SJCRH30 (cell line): Measurements from ENCODE around the gene CCDC144A. TPM values are rescaled to one million over a fixed set of nuclear protein-coding genes. Genes with fewer than 3 reads are reported as not detected.
"Not testable (repeated sequence)": the region's sequence is repeated elsewhere in the genome, so short reads cannot be mapped to it uniquely, and the experiment has no call there.

ENCODE experiments used
- DNase-seq, 2 experiments: peaks; one replicate each; pipeline ENCODE4 v3.0.0-alpha.2; 2015 to 2020
- H3K27ac ChIP-seq: fragments of 250-450 bp; sonication (Bioruptor Pico); 2 replicates; pipeline ENCODE4 v1.5.1; 2020; ENCODE audit warnings: mild to moderate bottlenecking, moderate library complexity
- H3K27me3 ChIP-seq: fragments of 250-450 bp; sonication (Bioruptor Pico); 2 replicates; pipeline ENCODE4 v1.5.1; 2020; ENCODE audit warnings: mild to moderate bottlenecking, moderate library complexity
- H3K36me3 ChIP-seq: fragments of 250-450 bp; sonication (Bioruptor Pico); 2 replicates; pipeline ENCODE4 v1.5.1; 2020; ENCODE audit warnings: mild to moderate bottlenecking, moderate library complexity
- H3K4me1 ChIP-seq: fragments of 250-450 bp; sonication (Bioruptor Pico); 2 replicates; pipeline ENCODE4 v1.5.1; 2020; ENCODE audit warnings: mild to moderate bottlenecking, moderate library complexity
- H3K4me3 ChIP-seq: fragments of 250-450 bp; sonication (Bioruptor Pico); 2 replicates; pipeline ENCODE4 v1.5.1; 2020; ENCODE audit warnings: mild to moderate bottlenecking, moderate library complexity
- H3K9me3 ChIP-seq: fragments of 250-450 bp; sonication (Bioruptor Pico); replicated peaks from 2 replicates; pipeline ENCODE4 v1.5.1; 2020; ENCODE audit warnings: mild to moderate bottlenecking, moderate library complexity
- total RNA-seq: library from RNA; depleted of rRNA; stranded (reverse); fragments of >200 nt; shearing (Covaris generic); gene quantifications from 2 replicates; pipeline ENCODE4 v1.2.3, GENCODE V29; 2014; rRNA removed

CCDC144A gene
- total RNA-seq = 0.96 and 1.5 TPM in 2 replicates

- not testable (repeated sequence) for H3K27me3 ChIP-seq, H3K36me3 ChIP-seq, H3K4me3 ChIP-seq, H3K9me3 ChIP-seq, H3K27ac ChIP-seq, H3K4me1 ChIP-seq
- peak; percentile 24 to 26 for DNase-seq
Observed at GRCh38 chr17:16689731-16690281, at the start of gene CCDC144A. TSS of gene CCDC144A (plus strand) at chr17:16690241. CDS start at chr17:16690401, 160 bp downstream.

- H3K9me3 ChIP-seq = 0 out of 2 replicates have a peak, but pooled peaks cover 3% of the 10 kb centered on the region
- DNase-seq = no peak
- no peak overlapping the region for H3K4me3 ChIP-seq
- H3K4me1 ChIP-seq = 0 out of 2 replicates have a peak, but pooled peaks cover 6% of the 10 kb centered on the region
- peaks cover 21% of the 10 kb centered on the region for H3K36me3 ChIP-seq
- no peak overlapping the region for H3K27ac ChIP-seq
- H3K27me3 ChIP-seq = no peaks in the 10 kb centered on the region
Observed at GRCh38 chr17:16649585-16649984, 40.5 kb upstream of the CCDC144A start.

GRCh38 chr17:16652252-16652651 lies 37.8 kb upstream of the CCDC144A start:
- H3K4me3 ChIP-seq = no peak overlapping the region; the same call in 1 of the 2 replicates
- no peak for DNase-seq

GRCh38 chr17:16652847-16653366 lies 37.1 kb upstream of the CCDC144A start:
- Histone ChIP-seq H3K27ac (peak overlapping the region; percentile 78), H3K9me3 (peaks cover 4% of the 10 kb centered on the region; the same call in 1 of the 2 replicates), H3K4me1 (0 out of 2 replicates have a peak, but pooled peaks cover 6% of the 10 kb centered on the region), H3K4me3 (peak overlapping the region; percentile 76), H3K36me3 (peaks cover 2% of the 10 kb centered on the region; the same call in 1 of the 2 replicates), H3K27me3 (no peaks in the 10 kb centered on the region)
- peak in 1 of 2 experiments; percentile 45 for DNase-seq

More at GRCh38 chr17:16652252-16652651, 37.8 kb upstream of the CCDC144A start:
- Histone ChIP-seq H3K27me3 (no peaks in the 10 kb centered on the region), H3K27ac (no peak overlapping the region), H3K36me3 (peaks cover 6% of the 10 kb centered on the region; the same call in 1 of the 2 replicates), H3K9me3 (peaks cover 4% of the 10 kb centered on the region; the same call in 1 of the 2 replicates), H3K4me1 (0 out of 2 replicates have a peak, but pooled peaks cover 6% of the 10 kb centered on the region)

- peak within 1 kb of the TSS; percentile 76 for H3K4me3 ChIP-seq
- H3K27ac ChIP-seq = peak within 1 kb of the TSS; percentile 78
- DNase-seq = peak; percentile 100
- no peaks in the 10 kb centered on the region for H3K27me3 ChIP-seq
- H3K4me1 ChIP-seq = 0 out of 2 replicates have a peak, but pooled peaks cover 6% of the 10 kb centered on the region
- H3K9me3 ChIP-seq = peaks cover 4% of the 10 kb centered on the region; the same call in 1 of the 2 replicates
- peaks cover 2% of the 10 kb centered on the region; the same call in 1 of the 2 replicates for H3K36me3 ChIP-seq
Observed at GRCh38 chr17:16653367-16654041, 36.5 kb upstream of the CCDC144A start, which contains the start of gene ZNF624. TSS of gene ZNF624 (minus strand) at chr17:16653850.

- no peaks in the 10 kb centered on the region for H3K36me3 ChIP-seq
- no peak overlapping the region for H3K27ac ChIP-seq
- H3K9me3 ChIP-seq = peaks cover 10% of the 10 kb centered on the region; the same call in 1 of the 2 replicates
- H3K4me1 ChIP-seq = no peaks in the 10 kb centered on the region
- no peaks in the 10 kb centered on the region for H3K27me3 ChIP-seq
- no peak overlapping the region for H3K4me3 ChIP-seq
- no peak for DNase-seq
Observed at GRCh38 chr17:16661217-16661616, 28.8 kb upstream of the CCDC144A start.

- DNase-seq = no peak
- H3K36me3 ChIP-seq = no peaks in the 10 kb centered on the region
Observed at GRCh38 chr17:16662936-16663335, 27.1 kb upstream of the CCDC144A start.

GRCh38 chr17:16666553-16666906 lies 23.5 kb upstream of the CCDC144A start:
- not testable (repeated sequence) for DNase-seq, H3K27ac ChIP-seq, H3K27me3 ChIP-seq, H3K9me3 ChIP-seq, H3K36me3 ChIP-seq, H3K4me3 ChIP-seq, H3K4me1 ChIP-seq

More at GRCh38 chr17:16662936-16663335, 27.1 kb upstream of the CCDC144A start:
- Histone ChIP-seq H3K9me3 (peaks cover 10% of the 10 kb centered on the region; the same call in 1 of the 2 replicates), H3K4me1 (no peaks in the 10 kb centered on the region), H3K27me3 (no peaks in the 10 kb centered on the region), H3K4me3 (no peak overlapping the region), H3K27ac (no peak overlapping the region)

- not testable (repeated sequence) for DNase-seq, H3K4me3 ChIP-seq
Observed at GRCh38 chr17:16666907-16667636, 23.0 kb upstream of the CCDC144A start.

GRCh38 chr17:16676676-16677268 lies 13.3 kb upstream of the CCDC144A start:
- Histone ChIP-seq H3K4me3 (no peak overlapping the region), H3K27ac (no peak overlapping the region), H3K9me3 (0 out of 2 replicates have a peak, but pooled peaks cover 3% of the 10 kb centered on the region)

More at GRCh38 chr17:16666907-16667636, 23.0 kb upstream of the CCDC144A start:
- H3K4me1 ChIP-seq, H3K9me3 ChIP-seq, H3K27me3 ChIP-seq, H3K27ac ChIP-seq, H3K36me3 ChIP-seq: not testable (repeated sequence)

GRCh38 chr17:16683290-16684138 lies 6.5 kb upstream of the CCDC144A start:
- H3K4me3 ChIP-seq, DNase-seq, H3K36me3 ChIP-seq, H3K4me1 ChIP-seq, H3K27me3 ChIP-seq, H3K27ac ChIP-seq, H3K9me3 ChIP-seq: not testable (repeated sequence)

More at GRCh38 chr17:16676676-16677268, 13.3 kb upstream of the CCDC144A start:
- Histone ChIP-seq H3K27me3 (peaks cover 4% of the 10 kb centered on the region; the same call in 1 of the 2 replicates), H3K36me3 (no peaks in the 10 kb centered on the region), H3K4me1 (no peaks in the 10 kb centered on the region)
- no peak for DNase-seq

- H3K9me3 ChIP-seq = peaks cover 12% of the 10 kb centered on the region; the same call in 1 of the 2 replicates
- H3K4me1 ChIP-seq, H3K27me3 ChIP-seq, H3K27ac ChIP-seq, DNase-seq, H3K4me3 ChIP-seq, H3K36me3 ChIP-seq: not testable (repeated sequence)
Observed at GRCh38 chr17:16686019-16686418, 4.0 kb upstream of the CCDC144A start.

GRCh38 chr17:16687151-16687550 lies 2.9 kb upstream of the CCDC144A start:
- not testable (repeated sequence) for H3K27ac ChIP-seq, H3K4me3 ChIP-seq, H3K4me1 ChIP-seq, DNase-seq, H3K27me3 ChIP-seq, H3K36me3 ChIP-seq
- H3K9me3 ChIP-seq = peaks cover 12% of the 10 kb centered on the region; the same call in 1 of the 2 replicates
